ENCODE results near the gene METTL2B.
"Not testable (repeated sequence)": the region's sequence is repeated elsewhere in the genome, so short reads cannot be mapped to it uniquely, and the experiment has no call there.

The METTL2B gene

GRCh38 chr7:128454808-128455542 lies 21.6 kb upstream of the METTL2B start:
- in situ Hi-C loops (cut with MboI; ENCODE audit: low sequenced_read_pairs), result no loop called here

- in situ Hi-C loops (cut with MboI; ENCODE audit: low sequenced_read_pairs), result no loop called here
Observed at GRCh38 chr7:128455543-128456254, 20.8 kb upstream of the METTL2B start, which contains the start of gene HILPDA. Gene HILPDA, plus strand, starts transcription at chr7:128455878. Its CDS starts 1,391 bp downstream, at chr7:128457269.

- in situ Hi-C loops (cut with MboI; ENCODE audit: low sequenced_read_pairs), result no loop called here
Observed at GRCh38 chr7:128456255-128456725, 20.3 kb upstream of the METTL2B start.

GRCh38 chr7:128457385-128457784 lies 19.2 kb upstream of the METTL2B start:
- in situ Hi-C loops (cut with MboI; ENCODE audit: low sequenced_read_pairs), result not testable (repeated sequence)

- in situ Hi-C loops (cut with MboI; ENCODE audit: low sequenced_read_pairs), result no loop called here
Observed at GRCh38 chr7:128458956-128459355, 17.6 kb upstream of the METTL2B start.

- in situ Hi-C loops (cut with MboI; ENCODE audit: low sequenced_read_pairs), result no loop called here
Observed at GRCh38 chr7:128459394-128459878, 17.1 kb upstream of the METTL2B start.

GRCh38 chr7:128462460-128462859 lies 14.1 kb upstream of the METTL2B start:
- in situ Hi-C loops (cut with MboI; ENCODE audit: low sequenced_read_pairs), result loop anchor here (5.0 kb wide), 1 partner anchor 35 kb away; no protein-coding TSS in a partner anchor

GRCh38 chr7:128463345-128463744 lies 13.2 kb upstream of the METTL2B start:
- in situ Hi-C loops (cut with MboI; ENCODE audit: low sequenced_read_pairs), result loop anchor here (5.0 kb wide), 1 partner anchor 36 kb away; no protein-coding TSS in a partner anchor

GRCh38 chr7:128463933-128464332 lies 12.6 kb upstream of the METTL2B start:
- in situ Hi-C loops (cut with MboI; ENCODE audit: low sequenced_read_pairs), result loop anchor here (5.0 kb wide), 1 partner anchor 37 kb away; no protein-coding TSS in a partner anchor

- in situ Hi-C loops (cut with MboI; ENCODE audit: low sequenced_read_pairs), result not testable (repeated sequence)
Observed at GRCh38 chr7:128466871-128467270, 9.7 kb upstream of the METTL2B start.

- in situ Hi-C loops (cut with MboI; ENCODE audit: low sequenced_read_pairs), result not testable (repeated sequence)
Observed at GRCh38 chr7:128477336-128477690, 765 bp downstream of the METTL2B start.

- in situ Hi-C loops (cut with MboI; ENCODE audit: low sequenced_read_pairs), result not testable (repeated sequence)
Observed at GRCh38 chr7:128479082-128479481, 2.5 kb downstream of the METTL2B start.

GRCh38 chr7:128488134-128488533 lies 11.6 kb downstream of the METTL2B start:
- in situ Hi-C loops (cut with MboI; ENCODE audit: low sequenced_read_pairs), result not testable (repeated sequence)

- in situ Hi-C loops (cut with MboI; ENCODE audit: low sequenced_read_pairs), result no loop called here
Observed at GRCh38 chr7:128497405-128497804, 20.9 kb downstream of the METTL2B start.

GRCh38 chr7:128505416-128505815 lies 28.9 kb downstream of the METTL2B start:
- in situ Hi-C loops (cut with MboI; ENCODE audit: low sequenced_read_pairs), result not testable (repeated sequence)

GRCh38 chr7:128506819-128507218 lies 30.3 kb downstream of the METTL2B start:
- in situ Hi-C loops (cut with MboI; ENCODE audit: low sequenced_read_pairs), result not testable (repeated sequence)

- in situ Hi-C loops (cut with MboI; ENCODE audit: low sequenced_read_pairs), result not testable (repeated sequence)
Observed at GRCh38 chr7:128507321-128507993, 30.9 kb downstream of the METTL2B start.

- in situ Hi-C loops (cut with MboI; ENCODE audit: low sequenced_read_pairs), result not testable (repeated sequence)
Observed at GRCh38 chr7:128511692-128512091, 35.1 kb downstream of the METTL2B start.

- in situ Hi-C loops (cut with MboI; ENCODE audit: low sequenced_read_pairs), result not testable (repeated sequence)
Observed at GRCh38 chr7:128515232-128515631, 38.7 kb downstream of the METTL2B start.

GRCh38 chr7:128517023-128517422 lies 40.5 kb downstream of the METTL2B start:
- in situ Hi-C loops (cut with MboI; ENCODE audit: low sequenced_read_pairs), result not testable (repeated sequence)
